Activated CD4-positive, alpha-beta T cell treated with anti-CD3 and anti-CD28 coated beads, Interleukin-2, amount 10 ng/mL, durations not matched to agents 24 days and 14 days (primary cell): ENCODE data around the gene ZNF737. TPM values are rescaled to one million over a fixed set of nuclear protein-coding genes. Genes with fewer than 3 reads are reported as not detected.

Experiments
- total RNA-seq: library from RNA; stranded (reverse); gene quantifications from 2 replicates; pipeline ENCODE4 v1.2.3, GENCODE V29; 2022

ZNF737 gene
- total RNA-seq, 1 donor from 2014 or later, result 8.5 TPM

Other genes with a start within 250 kb of the ZNF737 start
- gene ZNF626, start 95.8 kb upstream of the ZNF737 start, total RNA-seq, result 1.7 and 2.7 TPM in 2 replicates
- 7.9 and 10.7 TPM in 2 replicates for gene ZNF66, start 210.5 kb upstream of the ZNF737 start, total RNA-seq